ENCODE data around the gene TTI1.
"Not testable (repeated sequence)": the region's sequence is repeated elsewhere in the genome, so short reads cannot be mapped to it uniquely, and the experiment has no call there.

Gene TTI1

GRCh38 chr20:37986873-37987601 is 46.2 kb downstream of the TTI1 start:
- peak; percentile 30 for DNase-seq

DNA sequence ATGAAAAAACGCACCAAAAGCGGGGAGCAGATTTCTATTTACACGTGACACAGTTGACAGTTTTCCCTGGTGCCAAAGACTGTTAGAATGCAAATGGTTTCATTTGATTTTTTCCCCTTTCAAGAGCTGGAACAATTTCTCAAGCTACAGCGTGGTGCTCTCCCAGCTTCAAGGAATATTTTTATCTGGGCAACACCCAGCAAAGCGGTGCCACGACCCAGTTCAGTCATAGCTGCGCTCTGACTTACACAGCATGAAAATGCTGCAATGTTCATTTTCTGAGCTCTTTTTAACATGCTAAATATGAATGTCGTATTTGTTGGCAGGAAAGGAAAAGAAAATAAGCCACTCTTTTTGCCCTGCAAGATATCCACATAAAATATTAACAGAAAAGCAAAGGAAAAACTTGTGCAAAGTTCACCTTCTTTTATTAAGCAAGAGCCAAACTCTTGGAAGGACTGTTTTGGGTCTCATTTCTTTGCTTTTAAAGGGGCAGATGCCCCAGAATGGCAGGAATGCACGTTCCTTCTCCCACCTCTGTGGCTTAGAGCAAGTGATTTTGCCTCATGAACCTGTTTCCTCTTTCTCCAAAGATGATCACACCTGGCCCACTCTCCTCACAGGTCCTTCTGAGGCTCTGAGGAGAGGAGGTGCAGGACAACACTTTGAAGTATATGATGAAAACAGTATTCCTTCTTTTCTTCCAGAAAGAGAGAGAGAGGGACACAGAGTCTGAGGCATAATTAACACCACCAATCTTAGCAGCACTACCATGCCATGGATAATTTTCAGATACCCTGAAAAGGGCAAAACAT is 47.0 kb downstream of the TTI1 start:
- DNase-seq = no peak

DNA sequence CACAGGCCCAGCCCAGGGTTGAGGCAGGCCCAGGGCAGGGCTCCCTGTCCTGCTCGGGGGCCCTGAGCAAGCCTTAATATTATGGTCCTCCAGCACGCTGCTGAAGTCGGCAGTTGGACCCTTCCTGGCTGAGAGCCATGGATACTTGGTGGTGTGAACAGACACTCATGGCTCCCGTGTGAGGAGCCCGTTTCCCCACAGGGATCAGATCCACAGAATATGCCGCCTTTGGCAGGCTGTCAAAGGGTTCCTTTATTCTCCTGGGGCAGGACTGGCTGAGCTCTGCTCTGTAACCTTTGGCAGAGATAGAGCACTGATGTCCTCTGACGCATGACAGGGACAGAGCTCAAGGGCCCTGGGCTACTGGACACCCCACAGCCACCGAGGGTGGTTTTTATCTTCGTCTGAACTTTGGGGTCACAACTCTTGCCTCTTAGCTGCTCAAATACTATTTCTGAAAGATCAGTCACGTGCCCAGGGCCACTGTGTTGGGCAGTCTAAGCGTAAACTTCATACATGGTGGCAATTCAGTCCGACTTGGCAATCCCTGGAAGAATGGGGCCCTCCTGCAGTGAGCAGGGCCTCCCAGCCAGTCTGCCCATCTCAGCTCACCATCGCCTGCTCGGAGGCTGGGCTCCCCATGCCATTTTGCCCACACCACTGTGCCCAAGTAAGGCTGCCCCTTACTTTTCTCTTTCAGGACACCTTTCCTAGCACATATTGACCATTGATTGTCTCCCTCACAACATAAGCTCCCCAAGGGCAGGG is 49.1 kb downstream of the TTI1 start:
- no peak for DNase-seq

- DNase-seq = no peak
Observed at GRCh38 chr20:37983286-37983685, 50.0 kb downstream of the TTI1 start.

DNA sequence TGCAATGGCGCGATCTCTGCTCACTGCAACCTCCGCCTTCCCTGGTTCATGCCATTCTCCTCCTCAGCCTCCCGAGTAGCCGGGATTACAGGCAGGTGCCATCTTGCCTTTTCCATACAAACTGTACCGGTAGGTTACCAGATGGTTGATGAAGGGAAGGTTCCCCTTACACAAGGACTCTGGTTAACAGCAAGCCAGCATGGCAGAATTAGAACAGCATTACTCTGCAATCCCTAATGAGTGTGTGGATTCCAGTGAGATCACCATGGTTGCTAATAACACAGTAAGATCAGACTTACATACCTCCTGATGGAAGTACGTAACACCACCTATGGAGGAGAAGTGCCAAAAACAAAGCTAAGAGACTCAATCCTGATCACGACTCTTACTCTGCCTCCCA is 51.7 kb downstream of the TTI1 start:
- DNase-seq = no peak

DNA sequence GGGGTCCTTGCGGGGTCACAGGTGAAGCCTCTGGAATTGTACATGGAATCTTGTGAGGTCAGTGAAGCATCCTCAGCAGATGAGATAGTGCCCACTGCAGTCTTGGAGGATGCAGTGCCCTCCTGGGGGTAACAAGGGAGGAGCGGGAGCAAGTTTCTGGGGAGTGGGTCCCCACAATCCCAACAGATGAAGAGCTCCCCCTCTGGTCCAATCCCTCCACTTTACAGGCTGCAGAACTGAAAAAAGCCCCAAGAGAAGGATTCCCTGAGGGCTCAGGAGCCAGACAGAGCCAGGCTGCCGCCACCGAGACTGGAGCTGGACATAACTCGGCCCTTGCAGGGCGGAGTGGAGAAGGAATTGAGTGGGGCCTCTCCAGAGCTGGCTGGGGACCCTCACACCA is 52.4 kb downstream of the TTI1 start:
- DNase-seq = no peak

DNA sequence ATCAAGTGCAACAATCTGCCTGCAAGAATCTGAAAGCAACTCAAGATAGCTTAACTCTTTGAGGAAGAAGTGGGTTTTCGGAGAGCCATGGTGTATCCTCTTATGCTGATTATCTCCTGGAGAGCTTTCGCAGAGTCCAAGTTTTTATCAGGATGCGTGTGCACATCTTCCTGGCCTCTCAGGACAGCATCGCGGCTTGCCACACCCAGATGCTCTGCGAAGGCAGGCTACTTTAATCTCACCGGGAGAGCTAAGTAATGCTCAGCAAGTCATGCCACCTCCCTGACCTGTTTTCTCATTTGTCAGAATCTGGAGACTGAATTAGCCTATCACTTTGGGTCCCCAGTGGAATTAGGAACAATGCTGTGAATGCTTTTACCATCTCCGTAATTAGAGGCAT is 52.9 kb downstream of the TTI1 start:
- DNase-seq = no peak

GRCh38 chr20:37979021-37979985 is 54.0 kb downstream of the TTI1 start:
- no peak for DNase-seq

- DNase-seq = no peak
Observed at GRCh38 chr20:37977786-37978185, 55.5 kb downstream of the TTI1 start.

GRCh38 chr20:37977338-37977737 is 55.9 kb downstream of the TTI1 start:
- no peak for DNase-seq

DNA sequence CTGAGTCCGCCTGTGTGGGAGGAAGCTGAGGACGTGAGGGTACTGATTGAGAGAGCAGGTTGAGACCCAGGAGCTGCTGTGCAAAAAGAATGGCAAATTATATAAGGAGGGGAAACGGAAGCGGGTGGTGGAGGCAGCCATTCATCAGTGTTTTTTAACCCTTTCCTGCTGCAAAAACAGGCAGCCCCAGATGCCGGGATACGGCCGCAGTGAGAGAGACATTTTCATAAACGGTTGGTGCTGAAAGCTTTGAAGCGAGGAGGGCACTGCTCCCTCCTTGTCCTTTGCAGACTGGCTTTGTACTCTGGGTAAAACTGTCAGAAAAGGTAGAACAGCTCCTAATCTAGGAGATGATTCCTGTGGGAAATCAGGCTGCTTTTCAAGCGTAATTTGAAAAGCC is 56.4 kb downstream of the TTI1 start:
- DNase-seq = no peak

- DNase-seq = no peak
Observed at GRCh38 chr20:37973059-37973910, 60.0 kb downstream of the TTI1 start.

GRCh38 chr20:37972256-37973058 is 60.8 kb downstream of the TTI1 start:
- no peak for DNase-seq

- DNase-seq = no peak
Observed at GRCh38 chr20:37971561-37972127, 61.6 kb downstream of the TTI1 start.

DNA sequence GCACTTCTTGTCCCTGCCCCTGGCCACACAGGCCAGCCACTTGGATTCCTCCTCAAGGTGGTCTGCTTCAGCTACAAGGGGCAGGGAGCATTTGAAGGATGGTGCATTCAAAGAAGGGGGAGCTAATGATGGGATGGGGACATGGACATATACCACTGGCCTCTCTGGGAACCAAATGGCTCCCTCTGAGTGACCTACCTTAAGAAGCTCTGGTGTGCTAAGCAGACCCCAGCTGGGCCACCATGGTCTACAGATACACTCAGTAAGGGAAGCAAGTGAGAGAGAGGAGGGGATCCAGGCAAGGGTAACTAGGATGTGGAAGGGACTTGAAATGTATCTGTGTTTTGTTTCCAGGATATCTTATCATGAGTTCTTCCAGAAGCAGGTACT is 62.4 kb downstream of the TTI1 start:
- DNase-seq = no peak

DNA sequence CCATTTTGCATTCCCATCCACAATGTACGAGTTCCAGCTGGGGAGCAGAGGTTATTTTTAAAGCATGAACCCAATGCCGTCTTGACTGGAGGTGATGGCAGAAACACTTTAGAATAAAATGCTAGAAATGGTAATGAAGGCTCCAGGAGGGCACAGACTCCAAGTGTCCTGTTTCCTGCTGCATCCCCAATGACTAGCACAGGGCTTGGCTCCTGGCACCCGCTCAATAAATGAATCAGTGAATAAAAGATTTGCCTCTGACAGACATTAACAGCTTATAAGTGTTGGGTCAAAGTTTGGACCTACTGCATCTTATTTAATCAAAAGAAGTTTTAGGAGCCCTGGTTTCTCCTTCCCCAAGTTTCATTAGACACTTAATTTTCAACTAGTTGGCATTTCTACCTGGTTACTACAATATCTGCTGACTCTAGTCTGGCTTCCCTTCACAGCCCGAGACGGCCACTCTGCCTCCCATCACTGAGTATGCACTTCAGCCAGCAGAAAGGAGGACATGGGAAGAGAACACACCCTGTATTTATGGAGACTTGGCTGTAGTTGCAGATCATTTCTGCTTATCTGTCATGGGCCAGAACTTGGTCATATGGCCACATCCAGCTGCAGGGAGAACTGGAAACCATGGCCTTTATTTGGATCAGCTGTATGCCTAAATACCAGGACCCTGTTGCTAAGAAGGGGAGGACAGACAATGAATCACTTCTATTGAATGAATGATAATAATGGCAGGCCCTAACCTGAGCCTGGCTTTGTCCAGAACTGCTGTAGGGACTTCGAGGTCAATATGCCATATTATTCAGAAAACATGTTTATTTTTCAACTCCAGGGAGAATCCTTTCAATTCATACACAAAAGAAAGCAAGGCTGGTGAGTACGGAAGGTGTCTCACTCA is 63.1 kb downstream of the TTI1 start:
- DNase-seq = no peak

GRCh38 chr20:37968841-37969401 is 64.3 kb downstream of the TTI1 start:
- DNase-seq = peak; percentile 22

- not testable (repeated sequence) for DNase-seq
Observed at GRCh38 chr20:37963483-37963882, 69.8 kb downstream of the TTI1 start.

- no peak for DNase-seq
Observed at GRCh38 chr20:37961066-37961465, 72.2 kb downstream of the TTI1 start.

Measured in fibroblast of skin of right biceps (primary cell).